OCI-M2 (cell line): ENCODE results near the gene YPEL5.
"Not testable (repeated sequence)": the region's sequence is repeated elsewhere in the genome, so short reads cannot be mapped to it uniquely, and the experiment has no call there.

Experiments used
- DNase-seq: peaks from one replicate; lab custom pipeline; 2025; ENCODE audit not compliant: unreplicated experiment; lab: John Stamatoyannopoulos, UW

Gene YPEL5

DNA sequence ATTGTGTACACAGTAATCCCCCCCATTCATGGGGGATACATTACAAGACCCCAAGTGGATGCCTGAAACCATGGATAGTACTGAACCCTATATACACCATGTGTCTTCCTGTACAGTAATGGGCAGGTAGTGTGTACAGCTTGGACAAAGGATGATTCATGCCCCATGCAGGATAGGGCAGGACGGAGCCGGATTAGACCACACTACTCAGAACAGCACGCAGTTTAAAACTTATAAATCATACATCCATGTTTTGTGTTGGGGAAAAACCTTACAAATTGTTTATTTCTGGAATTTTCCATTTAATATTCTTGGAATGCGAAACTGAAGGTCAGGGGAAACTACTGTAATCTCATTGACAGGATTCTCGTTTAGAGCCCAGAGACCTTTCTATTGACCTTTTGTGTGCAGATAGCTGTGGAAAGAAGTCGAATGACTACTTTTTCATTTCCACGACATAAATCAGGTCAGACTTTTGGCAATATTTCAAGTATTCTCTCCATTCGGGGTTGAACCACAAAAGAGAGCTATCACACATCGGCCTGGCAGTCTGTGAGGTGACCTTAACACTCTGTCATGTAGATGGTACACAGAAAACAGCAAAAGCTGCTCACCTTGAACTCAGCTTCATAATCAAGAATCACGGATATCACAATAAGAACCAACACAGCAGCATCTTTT, 9.9 kb upstream of the YPEL5 start:
- no peak for DNase-seq

DNA sequence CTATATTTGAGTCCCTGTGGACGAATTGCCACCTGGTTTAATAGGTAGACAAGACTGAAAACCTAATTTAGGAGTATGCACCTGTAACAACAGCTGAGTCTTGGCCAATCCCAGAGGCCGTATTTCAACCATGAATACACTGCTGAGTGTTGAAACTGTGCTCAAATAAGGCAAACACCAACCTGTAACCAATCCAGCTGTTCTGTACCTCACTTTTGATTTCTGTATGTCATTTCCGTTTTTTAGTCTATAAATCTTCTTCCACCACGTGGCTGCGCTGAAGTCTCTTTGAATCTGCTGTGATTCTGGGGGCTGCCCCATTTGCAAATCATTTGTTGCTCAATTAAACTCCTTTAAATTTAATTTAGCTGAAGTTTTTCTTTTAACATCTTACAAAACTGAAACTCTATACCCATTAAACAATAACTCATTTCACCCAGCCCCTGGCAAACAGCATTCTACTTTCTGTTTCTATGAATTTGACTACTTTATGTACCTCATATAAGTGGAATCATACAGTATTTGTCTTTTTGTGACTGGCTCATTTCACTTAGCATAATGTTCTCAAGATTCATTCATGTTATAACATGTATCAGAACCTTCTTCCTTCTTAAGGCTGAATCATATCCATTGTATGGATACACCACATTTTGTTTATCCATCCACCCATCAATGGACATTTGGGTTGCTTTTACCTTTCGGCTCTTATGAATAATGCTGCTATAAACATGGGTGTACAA, 7.5 kb upstream of the YPEL5 start:
- DNase-seq = no peak

DNA sequence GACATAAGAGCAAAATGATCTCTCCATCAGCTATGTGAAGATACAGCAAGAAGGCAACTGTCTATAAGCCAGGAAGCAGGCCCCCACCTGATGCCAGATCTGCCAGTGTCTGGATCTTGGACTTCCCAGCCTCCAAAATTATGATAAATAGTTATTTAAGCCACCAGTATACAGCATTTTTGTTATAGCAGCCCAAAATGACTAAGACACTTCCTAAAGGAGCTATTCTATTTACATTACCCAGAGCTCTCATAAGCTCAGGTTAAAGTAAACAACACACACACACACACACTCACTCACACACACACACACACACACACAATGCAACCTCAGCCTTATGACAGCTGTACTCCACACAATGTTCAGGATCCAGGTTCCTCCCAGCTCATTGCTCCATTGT, 5.7 kb upstream of the YPEL5 start:
- DNase-seq = no peak

DNA sequence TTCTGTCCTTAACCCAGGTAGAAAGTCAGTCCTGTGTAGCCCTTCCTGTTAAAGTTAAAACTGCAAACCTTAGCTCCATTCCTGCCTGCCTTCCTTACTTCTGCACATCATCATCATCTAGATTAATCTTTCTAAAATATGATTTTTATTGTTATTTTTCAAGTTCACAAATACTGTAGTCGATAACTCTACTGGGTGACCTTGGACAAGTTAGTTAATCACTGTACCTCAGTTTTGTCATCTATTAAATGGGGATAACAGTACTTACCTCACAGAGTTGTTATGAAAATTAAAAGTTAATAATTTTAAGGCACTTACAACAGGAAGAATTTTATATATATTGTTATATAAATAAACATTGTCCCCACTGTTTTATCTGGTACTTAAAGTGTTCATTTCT, 2.5 kb upstream of the YPEL5 start:
- no peak for DNase-seq

DNA sequence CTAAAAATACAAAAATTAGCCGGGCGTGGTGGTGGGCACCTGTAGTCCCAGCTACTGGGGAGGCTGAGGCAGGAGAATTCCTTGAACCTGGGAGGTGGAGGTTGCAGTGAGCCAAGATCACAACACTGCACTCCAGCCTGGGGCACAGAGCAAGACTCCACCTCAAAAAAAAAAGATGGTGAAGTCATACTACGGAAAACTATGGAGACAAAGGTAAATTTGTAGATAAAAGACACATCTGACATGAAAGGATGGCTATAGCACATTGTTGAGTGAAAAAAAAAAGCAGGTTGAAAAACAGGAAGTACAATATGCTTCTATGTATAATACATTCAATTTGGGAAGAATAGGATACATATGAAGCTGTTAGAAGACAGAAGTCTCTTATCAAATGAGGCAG, 1.9 kb upstream of the YPEL5 start:
- not testable (repeated sequence) for DNase-seq

DNA sequence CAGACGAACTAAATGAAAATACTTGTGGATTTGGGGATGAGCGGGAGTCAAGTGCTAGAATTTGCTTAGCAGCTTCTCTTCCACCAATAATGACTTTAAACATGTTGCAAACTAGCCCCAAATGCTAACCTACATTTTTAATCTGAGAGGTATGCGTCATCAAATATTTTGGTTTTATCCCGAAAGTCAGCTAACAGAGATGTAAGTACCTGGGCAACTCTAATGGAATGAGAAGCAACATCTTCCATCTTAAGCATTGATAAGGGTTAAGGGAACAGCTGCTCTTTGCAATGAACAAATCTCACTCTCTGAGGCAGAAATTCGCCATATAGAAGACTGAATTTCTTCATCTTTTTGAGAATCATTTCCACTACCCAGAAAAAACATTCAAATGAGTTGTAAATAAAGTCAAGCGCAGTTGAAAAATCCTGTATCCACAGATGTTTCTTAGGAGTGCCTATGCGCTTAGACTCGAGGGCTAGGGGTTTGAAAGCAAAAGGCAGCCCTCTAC, 926 bp upstream of the YPEL5 start:
- DNase-seq = no peak

DNA sequence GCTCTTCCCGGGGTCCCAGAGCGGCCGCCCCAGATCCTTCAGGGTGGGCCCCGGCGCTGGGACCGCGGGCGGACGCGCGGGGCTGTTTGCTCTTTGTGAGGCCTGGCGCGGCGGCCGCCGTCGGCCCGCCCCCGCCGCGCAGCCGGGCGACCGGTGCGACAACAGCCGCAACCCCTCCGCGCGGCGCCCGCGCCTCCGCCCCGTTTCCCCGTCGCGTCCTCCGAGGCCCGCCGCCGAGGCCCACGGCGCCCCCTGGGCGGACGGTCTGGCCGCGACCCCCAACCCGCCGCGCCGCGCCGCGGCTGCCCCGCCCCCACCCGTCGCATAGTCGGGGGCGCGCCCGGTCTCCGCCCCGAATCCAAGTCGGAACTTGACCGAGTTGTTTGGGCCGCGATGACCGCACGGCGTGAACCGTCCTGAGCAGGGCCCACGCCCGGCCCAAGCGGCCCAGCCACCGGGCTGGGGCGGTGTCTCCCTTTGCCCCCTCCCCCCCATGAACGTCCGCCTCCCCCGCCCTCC, 448 bp downstream of the YPEL5 start:
- no peak for DNase-seq

DNA sequence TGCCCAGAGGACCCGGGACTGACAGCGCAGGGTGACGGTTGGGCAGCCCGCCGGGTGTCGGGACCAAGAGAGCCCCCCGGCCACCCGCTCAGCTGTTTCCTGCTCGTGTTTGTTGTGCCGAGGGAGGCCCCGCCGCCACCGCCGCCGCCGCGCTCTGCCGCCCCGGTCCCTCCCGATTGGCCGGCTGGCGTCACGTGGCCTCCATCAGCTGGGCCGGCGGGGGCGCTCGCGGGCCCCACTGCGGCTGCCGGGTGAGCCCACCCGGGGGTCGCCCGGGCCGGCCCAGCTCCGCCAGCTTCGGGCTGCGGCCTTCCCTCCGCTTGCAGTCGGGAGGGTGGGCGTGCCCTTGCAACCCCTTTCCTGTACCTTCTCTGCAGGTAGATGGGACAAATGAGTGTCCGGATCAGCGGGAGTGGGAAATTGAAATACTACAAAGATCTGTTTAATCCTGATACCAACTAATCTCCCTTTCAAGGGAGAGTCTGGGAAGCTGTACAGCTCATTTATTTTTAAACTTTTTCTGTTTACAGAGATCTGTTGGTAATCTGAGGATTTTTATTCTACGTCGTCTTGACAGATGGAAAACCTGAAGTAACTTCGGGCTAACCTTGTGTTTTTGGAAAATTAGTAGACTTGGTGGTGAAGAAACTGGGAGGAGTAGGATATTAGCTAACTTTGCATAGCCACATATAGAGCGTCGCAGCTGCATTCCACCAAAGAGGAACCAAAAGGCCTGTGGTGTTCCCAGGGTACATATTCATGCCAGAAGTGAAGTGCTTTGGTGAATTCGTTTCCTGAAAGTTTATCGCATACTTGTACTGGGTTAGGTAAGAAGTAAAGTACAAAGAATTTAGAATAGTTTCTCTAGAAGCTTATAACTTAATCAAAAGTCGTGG, 1.2 kb downstream of the YPEL5 start:
- no peak for DNase-seq

DNA sequence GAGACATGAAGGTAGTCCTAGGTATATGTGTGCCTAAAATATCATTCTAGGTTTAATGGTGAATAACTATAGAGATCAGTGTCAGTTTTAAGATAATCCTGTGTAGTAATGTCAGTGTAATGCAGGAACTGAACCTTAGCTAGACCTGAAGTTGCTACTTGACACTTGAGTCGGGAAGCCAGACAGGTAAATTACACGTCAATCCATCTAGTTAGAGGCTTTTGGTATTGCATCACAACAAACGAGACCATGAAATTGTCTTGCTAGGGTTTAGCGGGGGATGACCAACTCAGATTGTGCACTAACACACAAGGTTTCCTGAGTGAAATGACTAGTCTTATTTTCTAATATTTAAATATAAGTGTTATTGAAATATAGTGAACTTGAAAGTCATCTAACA, 2.0 kb downstream of the YPEL5 start:
- DNase-seq = no peak

DNA sequence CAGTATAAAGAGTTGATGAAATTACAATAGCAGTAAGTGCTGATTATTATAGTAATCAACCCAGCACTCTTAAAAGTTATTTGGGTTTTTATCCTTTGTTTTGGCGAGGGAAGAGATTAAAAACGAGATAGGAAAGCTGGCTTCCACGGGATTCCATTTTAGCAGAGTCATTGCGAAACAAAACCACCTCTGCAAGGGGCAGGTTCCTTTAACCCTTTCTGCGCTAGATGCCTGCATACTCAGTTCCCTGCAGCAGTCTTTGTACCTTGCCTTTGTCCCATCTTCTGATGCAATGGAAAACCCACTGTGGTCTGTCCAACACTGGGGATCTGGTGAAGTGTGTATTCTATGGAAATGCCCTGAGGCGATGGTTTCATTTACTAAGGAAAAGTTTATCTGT, 2.7 kb downstream of the YPEL5 start:
- DNase-seq = no peak

DNA sequence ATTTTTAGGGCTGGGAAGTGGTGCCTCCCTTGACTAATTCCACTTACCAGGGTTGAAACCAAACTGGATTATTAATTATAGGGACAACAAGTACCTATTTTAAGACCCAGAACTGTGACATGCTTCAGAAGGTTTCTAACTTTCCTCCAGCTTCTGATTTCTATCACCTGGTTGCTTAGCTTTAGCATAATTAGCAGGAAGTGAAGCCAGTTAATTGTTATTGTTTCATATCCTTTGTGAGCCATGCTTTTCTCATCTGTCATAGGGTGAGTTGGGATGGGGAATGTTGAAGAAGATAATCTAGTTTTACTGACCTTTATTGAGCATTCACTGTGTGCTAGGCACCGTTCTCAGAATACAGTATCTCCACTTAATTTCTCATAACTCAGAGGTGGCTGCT, 3.2 kb downstream of the YPEL5 start:
- DNase-seq = no peak

DNA sequence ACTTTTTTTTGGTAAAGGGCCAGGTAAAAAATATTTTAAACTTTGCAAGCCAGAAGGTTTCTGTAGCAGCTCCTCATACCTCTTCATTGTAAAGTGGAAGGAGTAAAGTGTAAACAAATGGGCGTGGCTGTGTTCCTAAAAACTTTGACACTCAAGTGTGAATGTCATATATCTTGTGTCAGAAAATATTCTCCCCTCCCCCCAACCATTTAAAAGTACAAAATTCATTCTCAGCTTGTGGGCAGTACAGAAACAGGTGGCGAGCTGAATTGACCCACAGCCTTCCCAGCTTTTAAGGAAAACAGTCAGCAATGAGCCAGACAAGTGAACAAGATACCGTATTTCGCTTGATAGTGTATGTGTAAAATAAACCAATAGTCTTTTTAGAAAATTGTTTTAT, 4.0 kb downstream of the YPEL5 start:
- DNase-seq = no peak

DNA sequence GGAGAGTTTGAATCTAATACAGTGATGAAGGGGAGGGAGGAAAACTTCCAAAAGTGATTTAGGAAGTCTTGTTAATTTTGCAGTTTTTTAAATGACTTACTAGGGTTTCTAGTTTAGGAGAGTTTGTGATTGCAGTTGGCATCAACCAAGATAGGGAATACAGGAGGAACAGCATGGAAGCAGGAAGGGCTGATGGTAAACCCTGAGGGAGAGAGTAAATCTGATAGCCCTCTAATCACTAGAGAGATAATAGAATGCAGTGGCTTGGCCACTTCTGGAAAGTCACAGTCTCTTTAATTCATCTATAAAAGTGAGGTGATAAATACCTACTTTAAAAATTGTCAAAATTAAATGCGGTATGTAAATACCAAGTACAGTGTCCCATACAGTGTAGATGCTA, 5.6 kb downstream of the YPEL5 start:
- DNase-seq = no peak

DNA sequence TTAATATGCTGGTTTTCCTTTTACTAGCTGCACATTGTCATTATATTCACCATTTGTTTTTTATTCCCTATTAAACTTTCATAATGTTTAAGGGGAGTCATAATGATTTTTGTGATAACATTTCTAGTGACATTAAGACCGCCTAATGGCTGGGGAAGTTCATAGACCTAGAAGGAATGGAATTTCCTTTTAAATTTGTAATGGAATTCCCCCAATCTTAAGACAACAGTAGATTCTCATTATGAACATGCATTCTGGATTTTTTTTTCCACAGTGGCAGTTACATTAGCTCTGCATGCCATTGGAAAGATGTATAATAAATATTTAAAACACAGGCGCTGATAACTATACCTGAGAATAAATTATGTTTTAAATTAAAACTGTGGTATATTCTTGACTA, 8.4 kb downstream of the YPEL5 start:
- DNase-seq = no peak

DNA sequence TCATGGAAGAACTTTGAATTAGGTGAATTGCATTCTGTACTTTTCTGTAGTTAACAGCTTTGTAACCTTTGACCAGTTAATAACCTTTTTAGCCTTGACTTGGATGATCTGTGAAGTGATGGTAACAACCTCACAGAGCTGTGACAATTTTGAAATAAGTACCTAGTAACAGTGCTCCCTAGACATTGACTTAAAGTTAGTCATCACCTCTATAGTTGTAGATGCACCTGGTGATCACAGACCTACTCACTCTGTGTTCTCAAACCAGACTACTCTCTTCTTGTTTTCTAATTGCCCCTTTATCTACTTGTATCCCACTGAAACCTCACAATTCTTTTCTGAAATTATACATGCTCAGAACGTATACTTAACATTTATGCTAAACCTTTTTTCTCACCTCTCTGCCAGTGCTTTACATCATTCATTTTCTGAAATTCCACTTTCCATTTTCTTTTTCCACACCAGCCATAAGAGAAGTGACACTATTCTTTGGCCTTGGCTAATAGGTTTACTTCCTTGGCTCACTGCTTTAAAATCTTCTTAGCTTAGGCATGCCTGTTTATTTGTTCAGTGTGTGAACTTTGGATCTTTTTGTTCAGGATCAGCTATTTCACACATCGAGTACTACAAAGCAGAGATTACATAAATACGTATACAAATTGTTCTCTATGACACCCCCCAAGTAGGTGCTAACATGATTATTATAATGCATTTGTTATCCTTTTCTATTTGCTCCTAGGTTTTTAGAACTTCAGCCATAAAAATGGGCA, 9.3 kb downstream of the YPEL5 start:
- no peak for DNase-seq

DNA sequence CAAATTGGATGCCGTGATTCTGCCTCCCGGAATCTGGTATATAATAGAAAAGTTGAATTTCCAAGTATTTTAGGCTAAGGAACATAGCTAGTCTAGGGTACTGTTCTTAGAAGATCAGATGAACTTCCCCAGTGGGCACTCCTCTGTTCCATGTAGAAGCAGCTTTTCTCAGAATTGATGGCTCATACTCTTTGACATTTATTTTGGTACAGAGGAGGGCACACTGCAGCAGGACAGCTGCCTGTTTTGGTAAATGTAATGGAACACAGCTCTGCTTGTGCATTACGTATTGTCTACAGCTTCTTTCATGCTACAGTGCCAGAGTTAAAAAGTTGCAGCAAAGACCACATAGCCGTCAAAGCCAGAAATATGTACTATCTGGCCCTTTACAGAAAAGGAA, 10.8 kb downstream of the YPEL5 start:
- no peak for DNase-seq

DNA sequence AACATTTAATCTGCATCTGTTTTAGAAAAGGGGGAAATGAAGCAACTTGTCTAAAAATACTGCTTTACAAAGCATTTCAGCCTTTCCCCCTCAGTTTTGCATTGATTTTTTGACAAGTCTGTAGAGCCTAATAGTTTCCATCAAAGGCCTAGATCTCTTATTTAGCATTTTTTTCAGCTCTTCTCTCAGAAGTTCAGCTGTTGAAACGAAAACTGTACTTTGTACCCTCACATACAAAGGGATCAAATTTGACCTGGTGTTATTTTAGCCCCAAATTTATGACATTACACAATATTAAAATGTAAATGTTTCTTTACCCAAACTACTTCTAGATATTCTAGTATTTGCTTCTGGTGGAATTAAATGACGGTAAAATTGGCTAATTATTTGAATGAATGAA, 13.0 kb downstream of the YPEL5 start:
- no peak for DNase-seq

DNA sequence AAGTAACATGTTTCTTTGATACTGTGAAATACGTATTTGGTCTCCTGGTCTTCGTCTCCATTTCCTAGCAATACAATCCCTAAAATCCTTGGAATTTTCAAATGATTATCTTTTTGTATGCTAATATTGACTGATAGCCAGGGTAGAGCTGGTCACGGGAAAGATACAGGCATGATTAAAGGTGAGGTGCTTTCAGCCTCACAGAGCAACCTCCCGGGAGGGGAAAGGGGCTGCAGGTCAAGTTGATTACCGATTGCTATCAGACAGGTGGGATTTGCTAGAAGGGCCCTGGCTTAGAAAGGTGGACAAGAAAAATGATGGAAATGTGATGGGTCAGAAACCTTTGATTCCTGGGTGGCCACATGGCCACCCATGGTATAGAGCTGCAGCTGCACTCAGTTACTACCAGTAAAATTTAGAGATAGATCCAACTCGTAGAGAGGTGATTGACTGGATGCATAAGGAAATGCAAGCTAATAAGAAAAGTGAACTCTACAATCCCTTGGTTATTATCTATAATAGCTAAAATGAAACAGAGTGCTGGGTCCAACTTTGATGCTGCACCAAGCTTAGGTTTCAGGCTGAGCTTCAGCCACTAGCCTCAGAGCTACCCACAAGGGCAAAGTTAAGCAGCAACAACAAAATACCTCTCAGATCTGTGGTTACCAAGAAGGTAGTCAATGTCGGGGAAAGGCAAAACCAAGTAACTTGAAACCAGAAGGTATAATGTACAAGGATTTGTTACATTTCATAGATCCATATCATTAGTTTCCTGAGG, 15.3 kb downstream of the YPEL5 start:
- no peak for DNase-seq

DNA sequence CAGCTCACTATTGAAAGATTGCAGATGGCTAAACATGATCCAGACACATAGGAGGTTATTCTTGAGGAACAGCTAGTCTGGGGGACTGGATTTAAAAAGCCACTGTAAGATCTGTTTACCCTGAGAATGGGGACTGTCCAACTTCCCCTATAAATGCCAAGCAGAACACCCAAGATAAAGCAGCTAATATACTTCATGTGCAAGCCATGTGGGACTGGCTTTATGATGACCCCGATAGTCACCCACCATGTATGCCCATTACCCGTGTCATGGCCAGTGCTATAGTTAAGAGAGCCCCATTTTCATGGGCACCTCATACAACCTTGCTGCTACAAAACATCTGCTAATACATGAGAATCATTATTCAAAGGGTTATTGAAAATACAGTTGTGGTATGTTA, 16.0 kb downstream of the YPEL5 start:
- DNase-seq = no peak
